22Rv1 (cell line): ENCODE results near the gene DNAH10.

Experiments
- H3K27ac ChIP-seq: fragments of 450-650 bp; 2 replicates; pipeline ENCODE4 v1.5.1; 2017
- ZFX ChIP-seq: fragments of 450-650 bp; IDR thresholded peaks from 2 replicates; pipeline ENCODE4 v1.6.1; 2017; ENCODE audit warnings: antibody characterized with exemption, borderline replicate concordance
- TF ChIP-seq, protein P1 (sequence below): fragments of 450-650 bp; IDR thresholded peaks from 2 replicates; pipeline ENCODE4 v1.5.1; 2017; ENCODE audit warnings: mild to moderate bottlenecking

DNAH10 gene

GRCh38 chr12:123933214-123933613 is 171.1 kb downstream of the DNAH10 start:
- no peak for TF ChIP-seq ZFX
- TF ChIP-seq, protein P1, sequence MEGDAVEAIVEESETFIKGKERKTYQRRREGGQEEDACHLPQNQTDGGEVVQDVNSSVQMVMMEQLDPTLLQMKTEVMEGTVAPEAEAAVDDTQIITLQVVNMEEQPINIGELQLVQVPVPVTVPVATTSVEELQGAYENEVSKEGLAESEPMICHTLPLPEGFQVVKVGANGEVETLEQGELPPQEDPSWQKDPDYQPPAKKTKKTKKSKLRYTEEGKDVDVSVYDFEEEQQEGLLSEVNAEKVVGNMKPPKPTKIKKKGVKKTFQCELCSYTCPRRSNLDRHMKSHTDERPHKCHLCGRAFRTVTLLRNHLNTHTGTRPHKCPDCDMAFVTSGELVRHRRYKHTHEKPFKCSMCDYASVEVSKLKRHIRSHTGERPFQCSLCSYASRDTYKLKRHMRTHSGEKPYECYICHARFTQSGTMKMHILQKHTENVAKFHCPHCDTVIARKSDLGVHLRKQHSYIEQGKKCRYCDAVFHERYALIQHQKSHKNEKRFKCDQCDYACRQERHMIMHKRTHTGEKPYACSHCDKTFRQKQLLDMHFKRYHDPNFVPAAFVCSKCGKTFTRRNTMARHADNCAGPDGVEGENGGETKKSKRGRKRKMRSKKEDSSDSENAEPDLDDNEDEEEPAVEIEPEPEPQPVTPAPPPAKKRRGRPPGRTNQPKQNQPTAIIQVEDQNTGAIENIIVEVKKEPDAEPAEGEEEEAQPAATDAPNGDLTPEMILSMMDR = no peak

DNA sequence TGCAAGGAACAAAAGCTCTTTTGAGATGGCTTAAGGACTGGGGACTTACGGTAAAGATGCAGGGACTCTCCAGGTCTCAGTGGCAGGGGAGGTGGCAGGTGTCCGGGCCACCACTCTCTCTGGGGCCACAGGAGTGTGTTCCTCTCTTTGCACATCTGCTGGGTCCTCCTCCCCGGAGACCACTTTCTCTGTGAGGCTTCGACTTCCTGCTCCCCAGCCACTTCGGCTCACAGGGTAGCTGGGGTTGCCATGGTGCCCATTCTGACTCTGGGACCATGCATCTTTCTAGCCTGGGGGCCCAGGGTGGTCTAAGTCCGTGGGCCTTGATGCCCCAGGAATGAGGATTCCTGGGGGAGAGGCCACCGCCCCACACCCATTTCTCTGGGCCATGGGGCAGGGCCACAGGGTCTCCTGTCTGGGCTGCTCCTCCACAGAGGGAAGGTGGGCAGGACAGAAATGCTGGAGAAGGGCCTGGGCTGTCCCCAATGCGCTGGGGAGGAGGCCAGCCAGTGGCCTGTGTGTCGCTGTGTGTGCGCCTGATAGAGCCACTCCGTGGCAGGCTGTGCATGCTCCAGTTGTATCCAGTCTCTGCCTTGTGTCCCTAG is 172.0 kb downstream of the DNAH10 start:
- TF ChIP-seq ZFX = no peak
- TF ChIP-seq, protein P1 = no peak
- no peak overlapping the region for H3K27ac ChIP-seq

More at GRCh38 chr12:123933214-123933613, 171.1 kb downstream of the DNAH10 start:
- H3K27ac ChIP-seq = no peak overlapping the region

DNA sequence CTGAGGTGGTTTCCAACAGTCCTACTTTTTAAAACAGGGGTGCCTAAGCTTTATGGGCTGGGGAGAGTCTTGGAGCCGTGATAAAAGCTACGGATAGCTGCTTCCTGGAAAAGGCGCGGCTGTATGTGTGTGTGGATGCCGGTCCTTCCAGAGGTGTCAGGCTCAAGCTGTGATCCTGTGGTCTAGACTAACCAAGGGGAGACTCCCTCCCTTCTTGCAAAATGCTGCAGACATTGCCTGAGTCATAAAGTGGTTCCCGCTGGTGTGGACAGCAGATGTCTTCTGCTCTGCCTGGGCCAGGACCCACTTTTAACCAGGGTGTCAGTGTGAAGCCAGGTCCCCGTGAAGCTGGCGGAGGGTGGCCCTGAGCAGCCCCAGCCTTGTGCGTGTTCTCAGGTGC is 172.7 kb downstream of the DNAH10 start:
- no peak for TF ChIP-seq ZFX
- TF ChIP-seq, protein P1 = no peak
- no peak overlapping the region for H3K27ac ChIP-seq

GRCh38 chr12:123935956-123936355 is 173.9 kb downstream of the DNAH10 start:
- TF ChIP-seq, protein P1 = no peak
- TF ChIP-seq ZFX = no peak

DNA sequence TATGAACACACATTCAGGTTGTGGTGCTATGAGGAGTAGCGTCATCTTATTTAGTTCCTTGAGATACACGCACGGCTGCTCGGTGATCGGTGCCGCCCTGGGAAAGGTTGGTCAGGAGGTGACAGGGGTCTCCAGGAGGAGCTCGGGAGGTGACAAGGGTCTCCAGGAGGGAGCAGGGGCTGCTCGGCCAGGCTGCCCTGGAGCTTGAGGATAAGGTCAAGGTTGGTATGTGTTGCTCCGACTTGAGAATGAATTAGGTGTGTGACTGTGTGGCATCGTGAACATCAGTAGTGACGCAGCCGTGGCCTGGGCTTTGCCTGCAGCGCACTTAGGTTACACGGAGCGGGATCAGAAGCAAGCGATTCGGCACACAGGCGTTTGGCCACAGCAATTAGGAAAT is 174.4 kb downstream of the DNAH10 start:
- no peak for TF ChIP-seq ZFX
- TF ChIP-seq, protein P1 = no peak
- H3K27ac ChIP-seq = no peak overlapping the region

More at GRCh38 chr12:123935956-123936355, 173.9 kb downstream of the DNAH10 start:
- H3K27ac ChIP-seq = no peak overlapping the region

DNA sequence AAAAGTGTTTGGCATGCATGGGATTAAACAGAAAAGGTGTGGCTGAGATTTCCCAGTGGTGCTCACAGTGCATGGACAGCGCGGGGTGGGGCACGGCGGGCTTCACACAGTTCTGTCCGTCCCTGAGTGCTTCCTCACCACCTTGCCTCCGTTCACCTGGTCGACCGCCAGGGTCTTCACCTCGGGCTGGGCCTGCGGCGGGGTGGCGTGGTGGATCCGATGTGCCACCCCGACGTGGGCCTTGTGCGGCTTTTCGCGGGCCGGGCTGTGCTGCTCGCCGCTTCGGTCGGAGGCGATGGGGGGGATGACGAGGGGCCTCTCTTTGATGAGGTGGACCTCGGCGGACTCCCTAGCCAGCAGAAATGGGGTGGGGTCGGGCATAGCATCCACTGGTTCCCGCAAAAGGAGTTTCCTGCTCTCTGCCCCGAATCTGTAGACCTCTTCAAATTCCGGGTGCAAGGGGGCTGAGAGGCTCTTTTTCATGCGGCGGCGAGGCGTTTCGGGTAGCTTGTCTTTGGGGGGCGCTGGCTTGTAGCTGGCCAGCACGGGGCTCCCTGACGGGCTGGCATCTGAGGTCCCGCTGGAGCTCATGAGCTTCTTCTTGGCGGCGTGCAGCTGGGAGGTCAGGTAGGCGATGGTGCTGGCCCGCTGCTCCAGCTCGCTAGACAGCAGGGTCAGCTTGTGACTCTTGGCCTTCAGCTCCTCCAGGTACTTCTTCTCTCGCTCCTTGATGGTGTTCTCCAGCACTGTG is 175.0 kb downstream of the DNAH10 start:
- H3K27ac ChIP-seq = no peak overlapping the region
- no peak for TF ChIP-seq ZFX
- TF ChIP-seq, protein P1 = no peak
